ENCODE results near the gene MAGT1. TPM values are rescaled to one million over a fixed set of nuclear protein-coding genes. Genes with fewer than 3 reads are reported as not detected.

MAGT1 gene
- total RNA-seq, 2 experiments from 2014 or later = 25.3 to 38.7 TPM

GRCh38 chrX:77785486-77786364 is 109.5 kb downstream of the MAGT1 start, which contains the start of gene ATRX:
Gene ATRX, minus strand, starts transcription at chrX:77786216. Its CDS starts 215 bp downstream, at chrX:77786001.
- CTCF ChIA-PET (ENCODE audit: unreplicated experiment) = interaction anchor here (0.6 kb wide), 1 partner anchor 276 kb away, joined by 4 read pairs; no protein-coding TSS in a partner anchor
- Histone ChIP-seq H3K27ac (ENCODE audit: low read depth, low read length, poor library complexity, severe bottlenecking) (peak within 1 kb of the TSS; percentile 81), H2AFZ (ENCODE audit: low read length) (peak within 1 kb of the TSS; percentile 97), H3K4me3 (ENCODE audit: low read depth, low read length, poor library complexity, severe bottlenecking) (peak within 1 kb of the TSS; percentile 91), H3K4me2 (ENCODE audit: low read length) (peak within 1 kb of the TSS; percentile 87), H3K9me2 (ENCODE audit: insufficient read depth, low read length) (no peaks in the 10 kb centered on the region), H3K36me3 (ENCODE audit: insufficient read depth, low read length) (peaks cover 18% of the 10 kb centered on the region), H3K9me3 (ENCODE audit: low read length) (no peaks in the 10 kb centered on the region), H3K4me1 (ENCODE audit: insufficient read depth, low read length, poor library complexity, severe bottlenecking) (peaks cover 16% of the 10 kb centered on the region), H3K79me2 (ENCODE audit: insufficient read depth, low read depth, low read length) (peaks cover 56% of the 10 kb centered on the region), H4K20me1 (ENCODE audit: insufficient read depth, low read length) (no peaks in the 10 kb centered on the region)
- no peak for TF ChIP-seq EZH2phosphoT487 (IDR thresholded peaks at IDR 0.05; ENCODE audit: borderline replicate concordance, low read depth, low read length)
- TF ChIP-seq, protein P1, sequence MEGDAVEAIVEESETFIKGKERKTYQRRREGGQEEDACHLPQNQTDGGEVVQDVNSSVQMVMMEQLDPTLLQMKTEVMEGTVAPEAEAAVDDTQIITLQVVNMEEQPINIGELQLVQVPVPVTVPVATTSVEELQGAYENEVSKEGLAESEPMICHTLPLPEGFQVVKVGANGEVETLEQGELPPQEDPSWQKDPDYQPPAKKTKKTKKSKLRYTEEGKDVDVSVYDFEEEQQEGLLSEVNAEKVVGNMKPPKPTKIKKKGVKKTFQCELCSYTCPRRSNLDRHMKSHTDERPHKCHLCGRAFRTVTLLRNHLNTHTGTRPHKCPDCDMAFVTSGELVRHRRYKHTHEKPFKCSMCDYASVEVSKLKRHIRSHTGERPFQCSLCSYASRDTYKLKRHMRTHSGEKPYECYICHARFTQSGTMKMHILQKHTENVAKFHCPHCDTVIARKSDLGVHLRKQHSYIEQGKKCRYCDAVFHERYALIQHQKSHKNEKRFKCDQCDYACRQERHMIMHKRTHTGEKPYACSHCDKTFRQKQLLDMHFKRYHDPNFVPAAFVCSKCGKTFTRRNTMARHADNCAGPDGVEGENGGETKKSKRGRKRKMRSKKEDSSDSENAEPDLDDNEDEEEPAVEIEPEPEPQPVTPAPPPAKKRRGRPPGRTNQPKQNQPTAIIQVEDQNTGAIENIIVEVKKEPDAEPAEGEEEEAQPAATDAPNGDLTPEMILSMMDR (conservative IDR thresholded peaks at IDR 0.05; ENCODE audit: low read length) = no peak
- no TSS peak for BruUV-seq (replicated peaks)
- peak; percentile 89 for DNase-seq (ENCODE audit: low spot score)
- POLR2A ChIA-PET = no interaction called here
- intact Hi-C loops (cut with micrococcal nuclease; ENCODE audit: unreplicated experiment) = loop anchor here (10.0 kb wide), 1 partner anchor 109 kb away; the partner anchor contains the start of genes COX7B and MAGT1

DNA sequence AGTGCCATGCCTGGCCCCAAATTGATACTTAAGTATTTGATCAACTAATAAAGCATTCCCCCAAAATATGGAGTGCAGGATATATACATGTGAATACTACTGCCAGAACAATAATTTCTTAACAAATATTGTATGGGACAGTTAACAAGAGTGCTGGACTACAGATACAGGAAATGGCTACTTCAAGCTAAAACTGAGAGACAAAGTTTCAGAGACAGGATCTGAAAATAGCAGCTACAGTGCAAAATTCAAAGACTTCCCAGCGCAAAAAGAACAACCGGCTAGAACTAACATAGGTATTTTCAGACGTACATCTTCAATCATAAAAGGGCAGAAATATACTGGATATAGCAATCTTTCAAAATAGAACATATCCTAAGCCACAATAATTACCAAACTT is 115.5 kb downstream of the MAGT1 start:
- DNase-seq (ENCODE audit: low spot score) = no peak
- Histone ChIP-seq H3K4me3 (ENCODE audit: low read depth, low read length, poor library complexity, severe bottlenecking) (no peak overlapping the region), H3K36me3 (ENCODE audit: insufficient read depth, low read length) (peaks cover 21% of the 10 kb centered on the region), H4K20me1 (ENCODE audit: insufficient read depth, low read length) (no peaks in the 10 kb centered on the region), H3K79me2 (ENCODE audit: insufficient read depth, low read depth, low read length) (peaks cover 100% of the 10 kb centered on the region), H3K4me2 (ENCODE audit: low read length) (no peak overlapping the region), H2AFZ (ENCODE audit: low read length) (no peak overlapping the region), H3K9me3 (ENCODE audit: low read length) (no peaks in the 10 kb centered on the region), H3K9me2 (ENCODE audit: insufficient read depth, low read length) (no peaks in the 10 kb centered on the region), H3K27ac (ENCODE audit: low read depth, low read length, poor library complexity, severe bottlenecking) (no peak overlapping the region), H3K4me1 (ENCODE audit: insufficient read depth, low read length, poor library complexity, severe bottlenecking) (peaks cover 14% of the 10 kb centered on the region)
- POLR2A ChIA-PET = no interaction called here
- no TSS peak for BruUV-seq (replicated peaks)
- intact Hi-C loops (cut with micrococcal nuclease; ENCODE audit: unreplicated experiment) = loop anchor here (10.0 kb wide), 1 partner anchor 115 kb away; the partner anchor contains the start of genes COX7B and MAGT1
- TF ChIP-seq EZH2phosphoT487 (IDR thresholded peaks at IDR 0.05; ENCODE audit: borderline replicate concordance, low read depth, low read length) = no peak
- TF ChIP-seq, protein P1 (conservative IDR thresholded peaks at IDR 0.05; ENCODE audit: low read length) = no peak
- CTCF ChIA-PET (ENCODE audit: unreplicated experiment) = no interaction called here

DNA sequence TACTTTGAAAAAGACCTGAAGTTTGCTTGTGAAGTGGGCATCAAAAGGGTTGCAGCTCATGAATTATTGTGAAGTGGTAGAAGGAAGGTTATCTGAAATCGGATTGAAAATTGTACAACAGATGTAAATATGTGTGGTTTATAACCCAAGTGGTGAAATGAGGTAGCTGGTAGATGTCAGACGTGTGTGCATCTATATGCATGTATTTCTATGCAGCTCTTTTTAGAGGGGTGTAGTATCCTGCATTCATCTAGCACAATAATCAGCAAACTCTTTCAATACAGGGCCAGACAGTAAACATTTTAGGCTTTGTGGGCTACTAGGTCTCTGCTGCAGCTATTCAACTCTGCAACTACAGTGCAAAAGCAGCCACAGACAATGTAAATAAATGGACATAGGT is 118.6 kb downstream of the MAGT1 start:
- intact Hi-C loops (cut with micrococcal nuclease; ENCODE audit: unreplicated experiment) = no loop called here
- no peaks in the 10 kb centered on the region for H3K9me2 ChIP-seq (ENCODE audit: insufficient read depth, low read length)
- H3K4me1 ChIP-seq (ENCODE audit: insufficient read depth, low read length, poor library complexity, severe bottlenecking) = peaks cover 7% of the 10 kb centered on the region
- ChIA-PET CTCF (ENCODE audit: unreplicated experiment) (no interaction called here), POLR2A (no interaction called here)
- TF ChIP-seq, protein P1 (conservative IDR thresholded peaks at IDR 0.05; ENCODE audit: low read length) = no peak
- TF ChIP-seq EZH2phosphoT487 (IDR thresholded peaks at IDR 0.05; ENCODE audit: borderline replicate concordance, low read depth, low read length) = no peak
- no peak overlapping the region for H3K4me2 ChIP-seq (ENCODE audit: low read length)
- peaks cover 100% of the 10 kb centered on the region for H3K79me2 ChIP-seq (ENCODE audit: insufficient read depth, low read depth, low read length)
- H4K20me1 ChIP-seq (ENCODE audit: insufficient read depth, low read length) = no peaks in the 10 kb centered on the region
- H2AFZ ChIP-seq (ENCODE audit: low read length) = no peak overlapping the region
- BruUV-seq (replicated peaks) = no TSS peak
- no peaks in the 10 kb centered on the region for H3K9me3 ChIP-seq (ENCODE audit: low read length)
- no peak overlapping the region for H3K27ac ChIP-seq (ENCODE audit: low read depth, low read length, poor library complexity, severe bottlenecking)
- H3K36me3 ChIP-seq (ENCODE audit: insufficient read depth, low read length) = peaks cover 7% of the 10 kb centered on the region
- no peak for DNase-seq (ENCODE audit: low spot score)
- H3K4me3 ChIP-seq (ENCODE audit: low read depth, low read length, poor library complexity, severe bottlenecking) = no peak overlapping the region
